OCI-LY7 (cell line): ENCODE measurements around the gene MLLT3. TPM values are rescaled to one million over a fixed set of nuclear protein-coding genes. Genes with fewer than 3 reads are reported as not detected.

Experiments
- BruUV-seq: library from RNA; stranded (reverse); fragments of 400-500 nt; replicated peaks from 2 replicates; lab custom pipeline; 2021; lab: Mats Ljungman, UMichigan
- CTCF ChIA-PET: fragments of 300-600 bp; sonication (Branson Sonifier 250); formaldehyde crosslinking; loops from one replicate; lab custom pipeline; 2022; ENCODE audit warnings: antibody characterized with exemption; ENCODE audit not compliant: unreplicated experiment; lab: Charles Lee
- POLR2A ChIA-PET: fragments of 300-600 bp; sonication (Branson Sonifier 250); formaldehyde crosslinking; loops from one replicate; lab custom pipeline; 2022; ENCODE audit warnings: antibody characterized with exemption; lab: Charles Lee
- DNase-seq: peaks from one replicate; pipeline ENCODE4 v3.0.0-alpha.2; 2015; ENCODE audit warnings: low spot score
- H2AFZ ChIP-seq: fragments of 200-600 bp; sonication (generic), shearing (Covaris generic); 2 replicates; pipeline ENCODE4 v1.6.1; 2014; ENCODE audit warnings: mild to moderate bottlenecking, antibody characterized with exemption, low read length, moderate library complexity
- H3K27ac ChIP-seq: fragments of 200-600 bp; sonication (generic); 2 replicates; pipeline ENCODE4 v1.5.1; 2014; ENCODE audit warnings: mixed run types, low read depth, mild to moderate bottlenecking, moderate library complexity, low read length, inconsistent platforms; ENCODE audit not compliant: poor library complexity, severe bottlenecking
- H3K36me3 ChIP-seq: fragments of 200-600 bp; sonication (generic); 2 replicates; pipeline ENCODE4 v1.6.1; 2014; ENCODE audit warnings: mild to moderate bottlenecking, antibody characterized with exemption, low read length, moderate library complexity, mixed read lengths; ENCODE audit not compliant: insufficient read depth
- H3K4me1 ChIP-seq: fragments of 200-600 bp; sonication (generic); 2 replicates; pipeline ENCODE4 v1.5.1; 2014; ENCODE audit warnings: mild to moderate bottlenecking, low read length; ENCODE audit not compliant: insufficient read depth, poor library complexity, severe bottlenecking
- H3K4me2 ChIP-seq: fragments of 200-600 bp; sonication (generic); 2 replicates; pipeline ENCODE4 v1.6.1; 2014; ENCODE audit warnings: mild to moderate bottlenecking, low read length
- H3K4me3 ChIP-seq: fragments of 200-600 bp; sonication (generic); 2 replicates; pipeline ENCODE4 v1.5.1; 2014; ENCODE audit warnings: mild to moderate bottlenecking, low read depth, low read length; ENCODE audit not compliant: poor library complexity, severe bottlenecking
- H3K79me2 ChIP-seq: fragments of 200-600 bp; sonication (generic); 2 replicates; pipeline ENCODE4 v1.6.1; 2016; ENCODE audit warnings: low read depth, mild to moderate bottlenecking, low read length, moderate library complexity, mixed read lengths; ENCODE audit not compliant: insufficient read depth
- H3K9me2 ChIP-seq: fragments of 200-600 bp; sonication (generic); 2 replicates; pipeline ENCODE4 v1.6.1; 2016; ENCODE audit warnings: mild to moderate bottlenecking, low read length, mixed read lengths; ENCODE audit not compliant: insufficient read depth
- H3K9me3 ChIP-seq: fragments of 200-600 bp; sonication (generic); 2 replicates; pipeline ENCODE4 v1.6.1; 2014; ENCODE audit warnings: mild to moderate bottlenecking, mixed run types, low read length, mixed read lengths
- H4K20me1 ChIP-seq: fragments of 200-600 bp; sonication (generic); 2 replicates; pipeline ENCODE4 v1.6.1; 2014; ENCODE audit warnings: mild to moderate bottlenecking, antibody characterized with exemption, low read length, moderate library complexity, mixed read lengths; ENCODE audit not compliant: insufficient read depth
- EZH2phosphoT487 ChIP-seq: fragments of 200-600 bp; sonication (generic); IDR thresholded peaks from 2 replicates; pipeline ENCODE4 v1.6.1; 2018; ENCODE audit warnings: low read depth, borderline replicate concordance, mild to moderate bottlenecking, mixed run types, antibody characterized with exemption, low read length, moderate library complexity, mixed read lengths
- intact Hi-C: fragments of 100-400 bp; cut with micrococcal nuclease; formaldehyde crosslinking; loops from one replicate; pipeline ENCODE4 v1.10.0; 2022; ENCODE audit not compliant: unreplicated experiment
- total RNA-seq, 2 experiments: library from RNA; depleted of rRNA in 1 of 2; stranded (reverse); fragments of >200 nt in 1 of 2; shearing (Covaris generic) in 1 of 2; gene quantifications; 2 replicates each; pipeline ENCODE4 v1.2.3, GENCODE V29; 2014 to 2022
- TF ChIP-seq, protein P1 (sequence below): fragments of 200-600 bp; sonication (generic); conservative IDR thresholded peaks from 2 replicates; pipeline ENCODE4 v1.5.1; 2014; ENCODE audit warnings: mild to moderate bottlenecking, antibody characterized with exemption, low read length, moderate library complexity, mixed read lengths

MLLT3 gene
- total RNA-seq, 2 experiments from 2014 or later, result 7.1 to 9.9 TPM

DNA sequence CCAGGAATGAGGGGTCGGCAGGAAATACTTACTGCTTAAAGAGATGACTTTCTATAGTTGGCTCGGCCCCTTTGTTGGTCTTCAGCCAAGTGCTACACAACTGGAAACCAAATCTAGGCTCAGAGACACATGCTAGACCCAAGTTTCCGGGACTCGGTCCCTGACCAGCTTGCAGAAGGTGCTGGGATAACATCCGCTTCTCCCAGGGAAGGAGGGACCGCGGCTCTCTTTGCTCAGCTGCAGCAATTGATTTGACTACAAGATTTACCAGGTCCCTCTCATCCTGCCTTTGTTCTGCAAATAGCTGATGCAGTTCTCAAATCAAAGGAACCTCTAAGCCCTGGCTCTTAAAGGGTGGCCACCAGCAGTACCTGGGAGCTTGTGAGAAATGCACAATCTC, 314.7 kb downstream of the MLLT3 start:
- H3K36me3 ChIP-seq, result no peaks in the 10 kb centered on the region
- TF ChIP-seq EZH2phosphoT487, result no peak
- H2AFZ ChIP-seq, result no peak overlapping the region
- H3K4me1 ChIP-seq, result no peaks in the 10 kb centered on the region
- no peak overlapping the region for H3K27ac ChIP-seq
- H3K4me3 ChIP-seq, result no peak overlapping the region
- DNase-seq, result no peak
- H4K20me1 ChIP-seq, result no peaks in the 10 kb centered on the region
- ChIA-PET CTCF (no interaction called here), POLR2A (interaction anchor here (0.6 to 0.9 kb wide), 2 partner anchors 15 to 357 kb away, joined by 3 to 4 read pairs; no protein-coding TSS in a partner anchor)
- H3K9me2 ChIP-seq, result no peaks in the 10 kb centered on the region
- intact Hi-C loops, result no loop called here
- no peaks in the 10 kb centered on the region for H3K9me3 ChIP-seq
- H3K4me2 ChIP-seq, result no peak overlapping the region
- H3K79me2 ChIP-seq, result no peaks in the 10 kb centered on the region
- no TSS peak for BruUV-seq

- BruUV-seq, result no TSS peak
- POLR2A ChIA-PET, result no interaction called here
- intact Hi-C loops, result no loop called here
Measured at GRCh38 chr9:20305452-20305851, 316.8 kb downstream of the MLLT3 start.

DNA sequence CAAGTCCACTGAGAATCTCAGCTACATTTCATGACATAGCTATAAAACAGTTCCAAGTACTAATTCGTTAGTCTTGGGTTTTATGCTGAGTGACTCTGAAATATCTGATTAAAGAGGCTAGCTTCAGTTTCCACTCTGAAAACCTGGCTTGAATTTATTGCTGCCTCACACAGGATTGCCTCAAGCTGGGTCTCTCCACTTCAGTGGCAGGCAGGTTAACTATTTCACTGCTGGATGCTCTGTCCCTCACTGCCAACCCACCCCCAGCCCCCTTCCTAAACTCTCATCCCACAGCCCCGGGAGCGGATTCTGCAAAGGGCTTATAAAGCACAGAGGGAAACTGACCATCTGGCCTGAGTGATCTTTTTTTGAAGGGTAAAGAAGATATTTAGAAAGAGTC, 318.3 kb downstream of the MLLT3 start:
- POLR2A ChIA-PET, result no interaction called here
- TF ChIP-seq, protein P1, sequence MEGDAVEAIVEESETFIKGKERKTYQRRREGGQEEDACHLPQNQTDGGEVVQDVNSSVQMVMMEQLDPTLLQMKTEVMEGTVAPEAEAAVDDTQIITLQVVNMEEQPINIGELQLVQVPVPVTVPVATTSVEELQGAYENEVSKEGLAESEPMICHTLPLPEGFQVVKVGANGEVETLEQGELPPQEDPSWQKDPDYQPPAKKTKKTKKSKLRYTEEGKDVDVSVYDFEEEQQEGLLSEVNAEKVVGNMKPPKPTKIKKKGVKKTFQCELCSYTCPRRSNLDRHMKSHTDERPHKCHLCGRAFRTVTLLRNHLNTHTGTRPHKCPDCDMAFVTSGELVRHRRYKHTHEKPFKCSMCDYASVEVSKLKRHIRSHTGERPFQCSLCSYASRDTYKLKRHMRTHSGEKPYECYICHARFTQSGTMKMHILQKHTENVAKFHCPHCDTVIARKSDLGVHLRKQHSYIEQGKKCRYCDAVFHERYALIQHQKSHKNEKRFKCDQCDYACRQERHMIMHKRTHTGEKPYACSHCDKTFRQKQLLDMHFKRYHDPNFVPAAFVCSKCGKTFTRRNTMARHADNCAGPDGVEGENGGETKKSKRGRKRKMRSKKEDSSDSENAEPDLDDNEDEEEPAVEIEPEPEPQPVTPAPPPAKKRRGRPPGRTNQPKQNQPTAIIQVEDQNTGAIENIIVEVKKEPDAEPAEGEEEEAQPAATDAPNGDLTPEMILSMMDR, result no peak
- no peak for TF ChIP-seq EZH2phosphoT487
- H3K9me3 ChIP-seq, result no peaks in the 10 kb centered on the region
- no peak overlapping the region for H2AFZ ChIP-seq
- no TSS peak for BruUV-seq
- H4K20me1 ChIP-seq, result no peaks in the 10 kb centered on the region
- H3K79me2 ChIP-seq, result no peaks in the 10 kb centered on the region
- H3K36me3 ChIP-seq, result no peaks in the 10 kb centered on the region
- no peaks in the 10 kb centered on the region for H3K9me2 ChIP-seq
- H3K27ac ChIP-seq, result no peak overlapping the region
- CTCF ChIA-PET, result no interaction called here
- no peak for DNase-seq
- H3K4me3 ChIP-seq, result no peak overlapping the region
- intact Hi-C loops, result no loop called here
- H3K4me2 ChIP-seq, result no peak overlapping the region
- no peaks in the 10 kb centered on the region for H3K4me1 ChIP-seq

More at GRCh38 chr9:20305452-20305851, 316.8 kb downstream of the MLLT3 start:
- Histone ChIP-seq H2AFZ (no peak overlapping the region), H3K79me2 (no peaks in the 10 kb centered on the region), H3K4me2 (no peak overlapping the region), H3K9me2 (no peaks in the 10 kb centered on the region), H4K20me1 (no peaks in the 10 kb centered on the region), H3K4me3 (no peak overlapping the region), H3K4me1 (no peaks in the 10 kb centered on the region), H3K9me3 (no peaks in the 10 kb centered on the region), H3K36me3 (no peaks in the 10 kb centered on the region), H3K27ac (no peak overlapping the region)
- TF ChIP-seq EZH2phosphoT487, result no peak
- TF ChIP-seq, protein P1, result no peak
- DNase-seq, result no peak
- CTCF ChIA-PET, result no interaction called here
